ENCODE results near the gene SELENOH. TPM values are rescaled to one million over a fixed set of nuclear protein-coding genes. Genes with fewer than 3 reads are reported as not detected.

Gene SELENOH
- total RNA-seq, 1 experiment from 2014 or later: 274 TPM

GRCh38 chr11:57746920-57747319, 5.6 kb downstream of the SELENOH start:
- no peak for DNase-seq (ENCODE audit: low spot score)

DNA sequence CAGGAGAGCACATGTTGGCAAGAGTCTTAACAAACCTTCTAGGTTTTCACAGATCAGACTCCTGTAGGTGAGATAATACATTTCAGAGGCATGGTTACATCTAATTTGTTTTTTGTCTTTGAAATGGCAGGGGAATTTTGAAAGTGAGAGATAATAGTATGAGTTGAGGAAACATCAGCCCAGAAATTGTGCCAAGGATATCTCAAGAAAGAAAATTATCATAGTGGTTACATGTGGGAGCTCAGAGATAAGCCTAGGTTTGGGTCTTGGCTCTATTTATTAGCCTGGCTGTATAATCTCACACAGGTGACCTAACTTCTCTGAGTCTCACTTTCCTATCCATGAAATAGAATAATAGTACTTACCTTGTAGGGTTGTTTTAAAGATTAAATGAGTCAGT, 9.9 kb downstream of the SELENOH start:
- no peak for DNase-seq (ENCODE audit: low spot score)

- peak; percentile 34 for DNase-seq (ENCODE audit: low spot score)
These were observed 10.5 kb downstream of the SELENOH start, which contains the start of gene BTBD18 for GRCh38 chr11:57751676-57752253. TSS of gene BTBD18 (minus strand) at chr11:57751819. CDS start at chr11:57751188, 631 bp downstream.

DNA sequence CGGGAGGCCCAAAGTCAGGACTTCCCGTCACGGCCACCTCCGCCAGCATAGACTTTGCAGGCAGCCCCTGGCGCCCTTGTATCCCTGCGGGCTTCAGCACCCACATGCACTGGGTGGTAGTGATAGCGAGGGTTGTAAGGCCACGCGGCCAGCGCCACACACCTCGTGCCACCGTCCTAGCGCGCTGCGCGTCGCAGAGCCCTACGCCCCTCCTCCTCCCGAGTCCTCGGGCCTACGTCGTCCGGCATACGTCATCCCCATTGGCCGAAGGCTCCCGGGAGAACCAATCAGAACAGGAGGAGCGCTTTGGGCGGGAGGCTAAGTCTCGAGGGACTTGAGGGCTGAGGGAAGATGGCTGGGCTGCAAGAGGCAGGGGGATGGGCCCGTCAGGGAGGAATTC, 11.7 kb downstream of the SELENOH start:
- DNase-seq (ENCODE audit: low spot score): no peak

DNA sequence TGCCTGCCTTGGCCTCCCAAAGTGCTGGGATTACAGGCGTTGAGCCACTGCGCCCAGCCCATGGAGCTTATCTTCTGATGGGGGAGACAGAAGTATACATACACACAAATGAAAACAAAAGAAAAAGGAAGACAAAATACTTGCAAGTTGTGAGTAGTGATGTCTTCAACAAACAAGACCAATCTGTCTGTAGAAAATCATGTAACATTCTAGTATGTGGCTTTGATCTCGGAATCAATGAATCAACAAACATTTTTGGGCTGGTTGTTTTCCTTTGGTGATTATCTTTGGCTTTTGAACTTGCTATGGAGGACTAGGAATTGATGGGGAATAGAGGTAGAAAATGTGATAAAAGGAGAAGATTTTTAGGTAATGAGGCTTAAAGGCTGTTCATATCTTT, 16.9 kb downstream of the SELENOH start:
- no peak for DNase-seq (ENCODE audit: low spot score)

GRCh38 chr11:57761301-57762234, 20.3 kb downstream of the SELENOH start, which contains the start of gene CTNND1:
TSS of gene CTNND1 (plus strand) at chr11:57761802. CDS start at chr11:57791479, 29,677 bp downstream.
- DNase-seq (ENCODE audit: low spot score): peak; percentile 95

- no peak for DNase-seq (ENCODE audit: low spot score)
These were observed 21.1 kb downstream of the SELENOH start for GRCh38 chr11:57762235-57762861.

DNA sequence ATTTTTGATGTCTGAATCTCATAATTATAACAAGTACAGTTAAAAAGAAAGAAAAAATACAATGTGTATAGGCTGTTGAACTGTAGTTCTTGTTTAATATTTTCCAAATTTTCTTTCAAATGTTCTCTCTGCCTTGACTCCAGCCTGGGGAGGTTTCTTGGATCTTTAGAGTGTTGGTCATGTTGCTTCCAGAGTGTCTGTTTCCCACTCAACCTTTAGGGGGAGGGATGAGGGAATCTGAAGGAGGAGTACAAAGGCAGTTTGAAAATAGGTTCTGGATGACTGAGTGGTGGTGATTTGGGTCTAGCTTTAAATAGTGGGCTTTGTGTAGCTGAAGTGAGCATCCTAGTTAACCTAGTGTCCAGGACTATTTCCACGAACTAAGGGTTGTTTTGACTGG, 22.3 kb downstream of the SELENOH start:
- DNase-seq (ENCODE audit: low spot score): peak; percentile 32

DNA sequence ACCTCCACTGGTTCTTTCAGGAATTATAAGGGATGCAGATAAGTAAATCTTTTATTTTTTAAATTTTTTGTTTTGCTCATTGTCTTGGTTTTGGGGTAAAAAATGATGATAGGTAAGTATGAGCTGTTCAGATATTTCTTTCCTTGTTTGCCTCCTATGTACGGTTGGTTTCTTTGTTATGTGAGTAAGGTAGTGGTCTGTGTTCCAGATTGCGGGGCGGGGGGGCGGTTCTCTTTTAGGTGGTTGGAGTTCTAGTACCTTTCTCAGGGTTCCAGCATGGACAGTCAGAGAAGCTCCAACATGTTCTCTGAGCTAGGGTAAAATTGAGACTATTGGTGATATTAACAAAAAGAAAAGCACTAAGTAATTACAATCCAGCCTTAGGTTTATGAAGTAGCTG, 22.7 kb downstream of the SELENOH start:
- no peak for DNase-seq (ENCODE audit: low spot score)

DNA sequence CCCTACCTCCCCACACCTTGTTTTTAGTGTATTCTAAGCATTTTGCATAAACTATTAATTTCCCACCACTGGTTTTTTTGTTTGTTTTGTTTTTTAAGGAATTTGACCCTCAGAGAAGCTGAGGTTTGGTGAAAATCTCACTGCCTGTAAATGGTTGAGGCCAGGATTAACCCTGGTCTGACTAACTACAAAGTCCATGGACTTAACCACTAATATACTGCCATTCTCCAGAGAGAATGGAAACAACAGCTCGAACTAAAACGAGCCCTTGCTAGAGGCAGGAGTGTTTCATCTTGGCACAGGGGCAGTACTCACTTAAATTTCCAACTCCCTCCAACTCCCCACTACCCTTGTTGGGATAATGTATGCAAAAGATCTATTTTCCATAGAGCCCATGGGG, 23.3 kb downstream of the SELENOH start:
- DNase-seq (ENCODE audit: low spot score): no peak

- DNase-seq (ENCODE audit: low spot score): no peak
These were observed 23.7 kb downstream of the SELENOH start for GRCh38 chr11:57764972-57765371.

GRCh38 chr11:57770793-57771192, 29.5 kb downstream of the SELENOH start:
- no peak for DNase-seq (ENCODE audit: low spot score)

DNA sequence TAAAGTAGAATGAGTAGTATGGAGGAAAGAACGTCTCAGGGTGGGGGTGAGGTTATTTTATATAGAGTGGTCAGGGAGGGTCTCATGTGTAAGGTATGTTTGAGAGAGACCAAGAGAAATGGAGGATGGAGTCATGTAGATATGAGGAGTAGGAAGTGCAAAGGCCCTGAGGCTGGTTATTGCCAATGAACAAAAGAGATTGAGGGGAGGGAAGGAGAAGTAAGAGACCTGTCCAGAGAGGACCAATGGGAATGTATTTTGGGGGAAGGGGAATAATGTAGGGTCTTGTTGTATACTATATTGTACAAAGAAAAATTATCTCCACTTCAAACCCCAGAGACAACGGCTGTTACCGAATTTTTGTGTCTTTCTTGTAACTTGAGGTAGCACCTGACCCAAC, 30.1 kb downstream of the SELENOH start:
- no peak for DNase-seq (ENCODE audit: low spot score)

GRCh38 chr11:57772562-57772961, 31.3 kb downstream of the SELENOH start:
- DNase-seq (ENCODE audit: low spot score): no peak

DNA sequence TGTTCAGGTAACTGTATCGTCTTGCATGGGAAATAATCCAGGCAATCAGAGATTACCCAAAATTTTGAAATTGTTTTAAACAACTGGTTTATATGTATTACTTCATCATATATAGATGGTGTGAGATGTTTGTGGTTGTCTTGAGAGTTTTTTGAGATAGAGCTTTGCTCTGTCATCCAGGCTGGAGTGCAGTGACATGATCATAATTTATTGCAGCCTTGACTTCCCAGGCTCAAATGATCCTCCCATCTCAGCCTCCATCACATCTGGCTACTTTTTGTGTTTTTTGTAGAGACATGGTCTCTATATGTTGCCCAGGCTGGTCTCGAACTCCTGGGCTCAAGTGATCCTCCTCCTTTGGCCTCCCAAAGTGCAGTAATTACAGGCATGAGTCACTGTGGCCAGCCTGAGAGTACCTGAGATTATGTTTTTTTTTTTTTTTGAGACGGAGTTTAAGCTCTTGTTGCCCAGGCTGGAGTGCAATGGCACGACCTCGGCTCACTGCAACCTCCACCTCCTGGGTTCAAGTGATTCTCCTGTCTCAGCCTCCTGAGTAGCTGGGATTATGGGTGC, 31.8 kb downstream of the SELENOH start:
- no peak for DNase-seq (ENCODE audit: low spot score)

GRCh38 chr11:57775491-57775890, 34.2 kb downstream of the SELENOH start:
- no peak for DNase-seq (ENCODE audit: low spot score)

DNA sequence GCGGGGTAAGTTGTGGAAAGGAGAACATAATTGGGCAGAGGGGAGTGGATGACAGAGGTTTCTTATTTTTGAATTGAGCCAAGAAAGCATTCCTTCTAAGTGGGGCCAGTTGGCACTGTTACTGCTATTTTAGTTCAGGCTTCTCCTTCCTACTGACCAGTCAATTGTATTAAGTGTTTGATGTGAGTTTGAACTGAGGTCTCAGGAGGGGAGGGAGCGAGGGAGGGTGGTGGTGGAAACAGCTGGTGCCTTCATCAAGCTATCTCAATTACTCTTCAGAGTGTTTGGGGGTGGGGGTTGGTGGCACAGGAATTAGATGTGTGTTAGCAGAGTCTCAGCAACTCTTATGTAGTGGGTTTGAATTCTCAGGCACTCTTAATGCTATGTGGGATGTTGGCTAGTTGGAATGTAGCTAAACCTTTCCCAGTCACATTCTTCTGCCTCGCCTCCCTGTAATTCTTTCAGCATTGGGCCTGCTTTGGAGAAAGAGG, 34.8 kb downstream of the SELENOH start:
- DNase-seq (ENCODE audit: low spot score): no peak

DNA sequence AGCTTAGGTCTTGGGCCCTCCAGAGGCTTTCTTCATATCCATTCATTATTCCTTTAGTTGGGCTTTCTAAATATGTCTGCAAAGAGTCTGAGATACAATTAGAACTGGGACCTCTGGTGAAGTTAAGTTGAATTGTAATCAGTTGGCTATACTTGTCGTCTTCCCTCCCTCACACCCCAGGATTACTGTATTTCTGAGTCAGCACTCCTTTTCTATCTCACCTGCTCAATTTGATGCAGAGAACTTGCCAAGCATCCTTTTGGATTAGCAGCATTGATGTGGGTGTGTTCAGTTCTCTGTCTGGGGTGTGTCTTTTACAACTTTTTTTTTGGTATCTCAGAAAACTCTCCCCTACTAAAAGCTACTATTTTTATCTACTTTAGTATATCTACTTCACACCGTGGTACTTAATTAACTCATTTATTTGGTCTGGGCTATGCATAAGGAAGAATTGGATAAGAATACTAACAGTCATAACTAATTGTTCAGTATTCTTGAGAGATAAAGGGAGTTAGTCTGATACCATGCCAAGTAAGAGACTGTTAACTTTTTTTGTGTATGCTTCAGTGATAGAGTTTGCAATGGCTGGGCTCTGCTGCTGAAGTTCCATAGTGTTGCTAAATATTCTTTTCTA, 35.4 kb downstream of the SELENOH start:
- DNase-seq (ENCODE audit: low spot score): no peak

DNA sequence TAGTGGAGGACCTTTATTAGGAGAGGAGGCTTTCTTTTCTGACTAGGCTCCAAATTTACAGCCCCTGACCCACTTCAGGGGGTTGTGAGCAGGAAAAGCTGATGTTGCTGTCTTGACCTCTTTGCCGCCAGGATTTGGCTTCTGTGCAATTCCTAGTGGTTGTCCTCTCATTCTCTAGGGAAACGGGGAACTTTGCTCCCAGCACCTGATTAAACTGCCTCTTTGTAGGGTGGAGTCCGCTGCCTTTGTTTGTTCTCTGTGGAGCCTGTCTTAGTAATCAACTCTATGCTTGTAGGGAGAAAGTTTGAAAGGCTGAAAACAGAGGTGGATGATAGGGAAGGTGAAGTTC, 36.7 kb downstream of the SELENOH start:
- peak; percentile 50 for DNase-seq (ENCODE audit: low spot score)

DNA sequence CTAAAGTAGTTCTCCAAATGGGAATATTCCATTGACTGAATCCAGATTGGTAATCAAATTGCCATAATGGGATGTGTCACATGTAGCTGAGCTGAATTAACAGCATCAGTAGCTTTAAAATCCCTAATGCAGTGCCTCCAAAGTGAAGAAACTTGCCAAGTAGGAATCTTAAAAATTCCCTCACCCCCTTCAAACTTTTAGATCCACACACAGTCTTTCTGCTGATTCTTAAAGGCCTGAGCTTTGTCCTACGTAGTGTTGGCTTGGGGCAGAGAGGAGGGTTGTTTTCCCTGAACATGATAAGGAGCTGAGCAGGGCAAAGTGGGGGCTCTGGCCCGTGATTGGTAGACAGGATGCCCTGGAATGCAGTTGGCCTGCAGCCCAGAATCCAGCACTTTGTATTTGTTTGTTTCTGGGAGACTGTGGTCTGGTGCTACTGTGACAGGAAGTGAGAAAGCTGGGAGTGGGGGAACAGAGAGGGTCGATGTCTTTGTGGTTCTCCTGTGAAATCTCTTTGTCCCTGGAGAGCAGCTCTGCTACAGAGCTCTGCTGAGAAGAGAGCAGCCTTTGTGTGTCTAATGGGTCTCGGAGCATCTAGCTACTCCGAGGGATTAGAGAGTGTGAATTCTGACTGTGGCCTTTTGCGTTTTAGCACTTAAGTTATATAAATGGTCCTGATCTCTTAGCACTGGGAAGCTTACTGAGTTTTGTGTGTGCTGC, 37.2 kb downstream of the SELENOH start:
- DNase-seq (ENCODE audit: low spot score): peak; percentile 99

DNA sequence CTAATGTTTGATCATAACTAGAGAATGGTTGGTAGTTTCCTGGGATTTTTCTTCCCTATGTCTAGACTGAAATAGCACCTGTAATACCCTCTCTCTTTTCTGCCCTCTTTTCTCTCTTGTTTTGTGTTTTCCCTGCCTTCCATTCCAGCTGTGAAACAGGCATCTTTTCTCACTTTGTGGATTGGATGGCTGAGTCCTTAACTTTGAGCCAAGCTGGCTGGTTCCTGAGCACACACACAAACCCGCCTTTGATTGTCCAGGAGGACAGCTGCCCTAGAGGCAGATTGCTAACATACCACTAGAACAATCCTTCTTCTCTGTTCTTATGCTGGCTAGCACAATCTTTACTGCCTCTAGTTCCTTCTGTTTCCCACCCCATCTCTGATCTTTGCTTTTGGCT, 38.0 kb downstream of the SELENOH start:
- peak; percentile 42 for DNase-seq (ENCODE audit: low spot score)
